D341Med (cell line): ENCODE measurements around the gene GOLGA5.
A peak's percentile ranks its signal among the peaks of the same experiment; 100 is the strongest.
"Not testable (repeated sequence)": the region's sequence is repeated elsewhere in the genome, so short reads cannot be mapped to it uniquely, and the experiment has no call there.

Source experiments
- DNase-seq: peaks from one replicate; pipeline ENCODE4 v3.0.0; 2012; ENCODE audit warnings: low spot score

Gene GOLGA5

GRCh38 chr14:92832137-92832700 lies 38.1 kb downstream of the GOLGA5 start:
- DNase-seq: no peak

DNA sequence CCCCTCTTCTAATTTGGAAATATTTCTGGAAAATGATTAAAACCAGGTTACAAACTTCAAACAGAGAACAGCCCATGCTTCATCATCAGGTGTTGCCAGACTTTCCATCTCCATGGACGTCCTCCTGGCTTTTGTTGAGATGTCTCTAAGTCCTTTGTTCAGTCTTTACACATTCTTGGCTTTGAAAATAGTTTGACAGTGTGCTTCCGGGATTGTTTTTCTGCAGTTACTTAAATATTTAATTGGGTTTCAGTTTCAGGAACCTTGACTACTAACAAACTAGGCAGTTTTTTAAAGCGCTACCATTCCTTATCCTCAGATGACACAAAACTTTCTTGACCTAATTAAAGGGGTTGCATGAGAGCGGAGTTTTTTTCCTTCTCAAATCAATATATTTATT lies 47.8 kb downstream of the GOLGA5 start:
- DNase-seq: no peak

DNA sequence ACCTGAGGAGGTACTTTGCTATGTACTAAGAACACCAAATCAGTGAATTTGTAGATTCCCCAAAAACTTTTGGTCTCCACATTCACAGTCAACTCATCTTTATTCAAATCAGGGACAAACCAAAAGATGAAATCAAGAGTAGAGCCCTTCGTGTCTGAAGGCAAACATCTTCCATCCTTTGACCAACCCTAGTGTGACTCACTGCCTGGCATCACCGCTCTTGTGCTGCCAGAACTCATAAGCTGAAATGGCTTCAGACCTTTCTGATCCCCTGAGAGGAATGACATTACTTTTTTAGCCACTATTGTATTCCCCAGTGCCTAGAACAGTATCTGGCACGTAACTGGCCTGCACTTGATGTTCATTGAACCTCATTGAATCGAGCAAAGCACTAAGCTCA lies 50.1 kb downstream of the GOLGA5 start:
- DNase-seq: no peak

DNA sequence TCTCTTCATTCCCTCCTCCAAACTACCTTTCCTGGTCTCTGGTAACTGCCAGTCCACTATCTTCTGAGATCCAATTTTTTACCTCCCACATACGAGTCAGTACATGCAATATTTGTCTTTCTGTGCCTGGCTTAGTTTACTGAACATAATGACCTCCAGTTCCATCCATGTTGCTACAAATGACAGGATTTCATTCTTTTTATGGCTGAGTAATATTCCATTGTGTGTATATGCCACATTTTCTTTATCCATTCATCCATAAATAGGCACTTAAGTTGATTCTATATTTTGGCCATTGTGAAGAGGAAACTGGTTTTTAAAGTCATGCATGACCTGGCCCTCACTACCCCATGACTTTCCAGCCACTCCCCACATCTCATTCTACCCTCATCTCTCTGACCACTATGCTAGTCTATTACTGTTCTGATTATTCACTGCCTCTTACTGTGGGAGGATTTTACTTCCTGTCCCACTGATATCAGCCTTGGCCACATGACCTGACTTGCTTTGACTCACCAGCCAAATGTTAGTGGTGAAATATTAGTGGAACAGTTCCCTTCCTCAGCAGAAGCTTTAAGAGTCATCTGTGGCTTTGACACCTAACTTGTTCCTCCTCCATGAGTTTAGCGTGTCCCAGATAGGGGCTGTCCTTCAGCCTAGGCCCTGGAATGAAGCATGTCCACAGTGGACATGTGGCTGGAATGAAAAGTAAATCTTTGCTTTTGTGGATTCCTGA lies 52.2 kb downstream of the GOLGA5 start:
- DNase-seq: no peak

- no peak for DNase-seq
These were observed 53.2 kb downstream of the GOLGA5 start for GRCh38 chr14:92847278-92847677.

- no peak for DNase-seq
These were observed 53.6 kb downstream of the GOLGA5 start for GRCh38 chr14:92847749-92848148.

- DNase-seq: no peak
These were observed 54.8 kb downstream of the GOLGA5 start for GRCh38 chr14:92848887-92849286.

GRCh38 chr14:92850492-92850891 lies 56.4 kb downstream of the GOLGA5 start:
- no peak for DNase-seq

GRCh38 chr14:92853136-92853535 lies 59.0 kb downstream of the GOLGA5 start:
- not testable (repeated sequence) for DNase-seq

DNA sequence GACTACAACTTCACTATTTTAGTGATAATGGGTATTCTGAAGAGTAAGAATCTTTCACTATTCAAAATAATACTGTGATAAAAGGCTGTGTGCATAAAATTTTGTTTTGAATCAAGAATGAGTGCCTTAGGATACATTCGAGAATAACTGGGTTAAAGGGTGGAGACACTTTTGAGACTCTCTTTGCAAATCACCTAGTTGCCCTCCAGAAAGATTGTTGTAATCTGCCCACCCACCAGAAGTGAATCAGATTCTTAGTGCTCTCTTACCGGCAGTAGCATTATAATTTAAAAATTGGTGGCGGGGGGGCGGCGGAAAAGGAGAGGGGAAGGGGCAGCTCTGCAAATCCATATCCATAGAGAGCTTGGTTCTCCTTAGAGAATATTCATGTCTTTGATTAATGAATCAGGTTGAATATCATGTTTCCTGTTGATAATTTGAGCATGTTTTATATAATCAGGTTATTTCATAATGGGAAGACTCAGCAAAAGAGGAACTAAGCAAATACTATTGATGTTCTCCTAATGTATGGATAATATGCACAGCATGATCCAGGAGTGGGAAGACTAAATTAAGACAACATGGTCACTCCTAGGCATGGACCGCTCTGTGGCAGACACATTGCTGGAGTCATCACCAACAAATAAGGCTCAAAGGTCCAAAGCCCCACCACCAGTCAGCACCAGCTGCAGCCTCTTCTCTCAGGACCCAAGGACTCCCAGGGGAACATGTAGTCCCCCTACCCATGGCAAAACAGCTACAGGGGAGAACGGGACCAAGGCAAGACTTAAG lies 66.1 kb downstream of the GOLGA5 start:
- no peak for DNase-seq

- DNase-seq: no peak
These were observed 68.0 kb downstream of the GOLGA5 start for GRCh38 chr14:92861856-92862745.

DNA sequence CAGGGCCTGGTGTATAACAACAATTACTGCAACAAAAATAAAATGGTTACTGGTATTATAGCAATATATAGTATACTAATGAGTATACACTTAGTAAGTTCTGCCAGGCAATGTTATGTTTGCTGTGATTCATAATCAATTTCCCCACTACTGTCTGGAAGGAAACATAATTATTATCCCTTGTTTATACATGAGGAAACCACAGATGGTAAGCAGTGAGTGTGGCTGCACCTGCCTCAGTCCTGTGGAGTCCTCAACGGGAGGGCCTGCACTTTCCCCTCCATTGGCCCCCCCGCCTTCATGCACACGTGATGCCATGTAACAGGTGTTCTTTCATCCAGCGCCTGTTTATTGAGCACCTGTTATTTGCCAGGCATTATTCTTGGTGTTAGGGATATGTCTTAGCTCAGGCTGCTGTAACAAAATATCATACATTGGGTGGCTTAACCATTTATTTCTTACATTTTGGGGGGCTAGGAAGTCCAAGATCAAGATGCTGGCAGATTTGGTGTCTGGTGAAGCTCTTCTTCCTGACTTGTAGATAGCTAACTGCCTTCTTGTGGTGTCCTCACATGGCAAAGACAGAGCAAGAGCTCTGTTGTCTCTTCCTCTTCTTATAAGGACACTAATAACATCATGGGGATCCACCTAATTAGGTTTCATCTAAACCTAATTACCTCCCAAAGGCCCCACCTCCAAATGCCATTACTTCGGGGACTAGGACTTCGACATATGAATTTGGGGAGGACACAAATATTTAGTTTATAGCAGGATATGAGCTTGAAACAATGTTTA lies 69.4 kb downstream of the GOLGA5 start:
- DNase-seq: no peak

GRCh38 chr14:92865674-92866073 lies 71.6 kb downstream of the GOLGA5 start:
- DNase-seq: no peak

DNA sequence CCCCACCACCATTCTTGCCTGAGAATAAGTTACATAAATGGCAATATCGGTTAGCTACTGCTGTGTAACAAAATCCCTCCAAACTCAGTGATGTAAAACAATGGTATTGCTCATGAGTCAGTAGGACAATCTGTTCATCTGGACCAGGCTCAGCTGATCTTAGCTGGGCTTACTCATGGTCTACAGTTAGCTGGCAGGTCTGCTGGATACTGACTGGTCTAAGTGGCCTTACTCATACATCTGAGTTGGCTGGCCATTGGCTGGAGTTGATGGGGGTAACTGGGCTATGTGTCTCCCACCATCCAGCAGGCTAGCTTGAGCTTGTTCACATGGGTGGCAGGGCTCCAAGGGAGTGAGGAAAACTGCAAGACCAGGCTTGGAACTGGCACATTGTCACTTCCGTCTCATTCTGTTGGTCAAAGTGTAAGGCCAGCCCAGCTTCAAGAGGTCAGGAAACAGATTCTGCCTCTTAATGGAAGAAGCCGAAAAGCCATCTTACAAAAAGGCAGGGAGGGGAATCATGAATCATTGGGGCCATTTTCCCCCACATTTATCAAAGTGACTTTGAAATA lies 72.2 kb downstream of the GOLGA5 start:
- DNase-seq: no peak

GRCh38 chr14:92866901-92867865 lies 73.1 kb downstream of the GOLGA5 start:
- peak; percentile 90 for DNase-seq

GRCh38 chr14:92874962-92875661 lies 81.0 kb downstream of the GOLGA5 start:
- DNase-seq: no peak

GRCh38 chr14:92877757-92878431 lies 83.8 kb downstream of the GOLGA5 start:
- DNase-seq: no peak

- no peak for DNase-seq
These were observed 86.2 kb downstream of the GOLGA5 start for GRCh38 chr14:92880351-92880750.

DNA sequence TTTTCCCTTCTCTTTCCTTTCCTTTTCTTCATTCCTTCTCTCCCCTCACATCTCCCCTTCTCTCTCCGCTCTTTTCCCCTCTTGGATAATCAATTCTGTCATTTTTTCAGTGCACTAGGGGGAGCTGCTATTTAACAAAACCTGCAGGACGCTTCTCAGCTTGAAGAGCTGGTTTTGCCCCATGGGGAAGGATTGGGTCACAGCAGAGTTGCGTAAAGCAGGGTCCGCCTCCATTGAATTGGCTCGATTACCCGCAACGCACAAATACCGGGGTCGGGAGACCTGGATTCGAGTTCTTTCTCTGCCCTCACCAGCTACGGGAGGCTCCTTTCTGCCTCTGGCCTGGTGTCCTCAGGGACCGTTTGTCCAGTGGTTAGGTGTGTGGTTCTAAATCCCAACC lies 86.7 kb downstream of the GOLGA5 start:
- peak; percentile 79 for DNase-seq
